GM20431 (cell line): ENCODE measurements around the gene TMPRSS9.
"Not testable (repeated sequence)": the region's sequence is repeated elsewhere in the genome, so short reads cannot be mapped to it uniquely, and the experiment has no call there.

Experiments used
- in situ Hi-C: fragments of 300-500 bp; cut with MseI, MboI; formaldehyde crosslinking; loops from one replicate; pipeline ENCODE4 v1.15.0; 2020; ENCODE audit warnings: low sequenced_read_pairs; ENCODE audit not compliant: unreplicated experiment

TMPRSS9 gene

GRCh38 chr19:2382530-2383222 lies 22.6 kb downstream of the TMPRSS9 start:
- in situ Hi-C loops, result no loop called here

- in situ Hi-C loops, result no loop called here
These were observed 25.1 kb downstream of the TMPRSS9 start for GRCh38 chr19:2385053-2385721.

- in situ Hi-C loops, result no loop called here
These were observed 27.6 kb downstream of the TMPRSS9 start for GRCh38 chr19:2387367-2388288.

GRCh38 chr19:2389594-2389993 lies 29.5 kb downstream of the TMPRSS9 start:
- in situ Hi-C loops, result no loop called here

- in situ Hi-C loops, result no loop called here
These were observed 31.2 kb downstream of the TMPRSS9 start for GRCh38 chr19:2391118-2391725.

- in situ Hi-C loops, result no loop called here
These were observed 32.3 kb downstream of the TMPRSS9 start for GRCh38 chr19:2392366-2392765.

- in situ Hi-C loops, result not testable (repeated sequence)
These were observed 32.8 kb downstream of the TMPRSS9 start for GRCh38 chr19:2392899-2393298.

GRCh38 chr19:2394054-2394441 lies 34.0 kb downstream of the TMPRSS9 start:
- in situ Hi-C loops, result no loop called here

- in situ Hi-C loops, result no loop called here
These were observed 34.6 kb downstream of the TMPRSS9 start for GRCh38 chr19:2394442-2395292.

GRCh38 chr19:2395293-2395829 lies 35.3 kb downstream of the TMPRSS9 start:
- in situ Hi-C loops, result not testable (repeated sequence)

- in situ Hi-C loops, result not testable (repeated sequence)
These were observed 37.1 kb downstream of the TMPRSS9 start for GRCh38 chr19:2397173-2397572.

- in situ Hi-C loops, result no loop called here
These were observed 38.8 kb downstream of the TMPRSS9 start for GRCh38 chr19:2398735-2399305.

GRCh38 chr19:2399582-2399981 lies 39.5 kb downstream of the TMPRSS9 start:
- in situ Hi-C loops, result no loop called here

GRCh38 chr19:2408247-2408646 lies 48.2 kb downstream of the TMPRSS9 start:
- in situ Hi-C loops, result no loop called here

- in situ Hi-C loops, result no loop called here
These were observed 49.4 kb downstream of the TMPRSS9 start for GRCh38 chr19:2409352-2409912.

GRCh38 chr19:2410023-2410422 lies 50.0 kb downstream of the TMPRSS9 start:
- in situ Hi-C loops, result no loop called here

GRCh38 chr19:2411709-2412108 lies 51.6 kb downstream of the TMPRSS9 start:
- in situ Hi-C loops, result no loop called here

GRCh38 chr19:2412449-2412848 lies 52.4 kb downstream of the TMPRSS9 start:
- in situ Hi-C loops, result no loop called here

- in situ Hi-C loops, result no loop called here
These were observed 53.1 kb downstream of the TMPRSS9 start for GRCh38 chr19:2413159-2413558.
